ENCODE measurements around the gene TUT1.
"Not testable (repeated sequence)": the region's sequence is repeated elsewhere in the genome, so short reads cannot be mapped to it uniquely, and the experiment has no call there.

The TUT1 gene

DNA sequence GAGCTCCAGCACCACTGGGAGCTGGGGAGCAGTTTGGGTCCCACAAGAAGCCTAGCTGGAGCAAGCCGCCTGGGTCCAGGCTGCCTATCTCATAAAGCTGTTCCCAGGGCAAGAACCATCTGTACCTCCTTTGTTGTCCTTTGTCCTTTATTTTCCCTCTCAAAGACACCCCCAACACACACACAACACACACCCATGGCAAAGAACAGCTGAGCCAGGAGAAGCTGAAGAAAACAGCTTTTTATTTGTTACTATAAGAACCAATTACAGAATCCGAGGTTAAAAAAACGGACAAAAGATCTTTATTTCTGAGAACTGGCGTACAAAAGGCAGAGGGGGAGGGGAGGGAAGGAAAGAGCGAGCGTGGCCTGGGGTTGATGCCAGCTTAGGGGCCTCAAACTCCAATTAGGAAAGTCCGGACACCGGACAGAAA lies 1.7 kb upstream of the TUT1 start:
- H3K27me3 ChIP-seq (ENCODE audit: low read depth, low read length), result no peaks in the 10 kb centered on the region
- H3K4me1 ChIP-seq (ENCODE audit: control insufficient read depth in 1 of 2, insufficient read depth in 2 of 2, low read length in 2 of 2), result peaks cover 14 to 33% of the 10 kb centered on the region in 2 donors
- H3K36me3 ChIP-seq (ENCODE audit: control insufficient read depth in 1 of 2, insufficient read depth in 2 of 2, low read length in 2 of 2), result peaks cover 44 to 57% of the 10 kb centered on the region in 2 donors
- H3K9me3 ChIP-seq (ENCODE audit: control insufficient read depth in 1 of 2, low read length in 2 of 2), result no peaks in the 10 kb centered on the region
- peak overlapping the region in 1 of 2 donors; percentile 99 for H3K4me3 ChIP-seq (ENCODE audit: low read depth in 1 of 2, low read length in 2 of 2)
- peak overlapping the region; percentile 92 for H3K27ac ChIP-seq (ENCODE audit: low read length)

DNA sequence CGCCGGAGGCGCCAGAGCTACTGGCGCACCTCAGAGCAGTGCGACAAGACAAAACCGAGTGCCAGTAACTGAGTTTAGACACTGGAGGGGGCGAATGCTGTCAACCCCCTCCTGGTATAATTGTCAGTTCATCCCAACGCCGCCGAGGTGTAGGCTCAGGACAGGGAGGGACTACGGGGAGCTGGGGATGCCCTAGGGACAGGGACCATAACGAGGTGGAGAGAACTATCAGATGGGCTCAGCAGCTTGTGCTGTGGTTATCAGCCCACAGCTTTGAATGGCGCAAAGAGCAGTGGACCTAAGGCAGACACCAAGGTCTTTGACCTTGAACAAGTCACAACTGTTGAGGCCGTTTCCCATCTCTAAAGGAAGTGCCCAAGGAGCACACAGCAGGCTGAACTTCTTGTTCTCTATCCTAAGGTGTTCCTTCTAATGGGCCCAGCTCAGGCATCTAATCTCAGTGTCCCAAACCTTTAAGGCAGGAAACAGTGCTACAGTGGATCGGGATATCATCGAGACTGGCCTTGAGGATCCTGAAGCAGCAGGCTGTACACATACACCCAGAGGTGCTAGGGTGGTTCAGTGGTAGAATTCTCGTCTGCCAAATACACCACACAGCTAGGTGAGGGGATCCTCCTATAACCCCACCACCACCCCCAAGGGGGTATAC lies 958 bp upstream of the TUT1 start:
- Histone ChIP-seq H3K9me3 (ENCODE audit: control insufficient read depth in 1 of 2, low read length in 2 of 2) (no peaks in the 10 kb centered on the region), H3K36me3 (ENCODE audit: control insufficient read depth in 1 of 2, insufficient read depth in 2 of 2, low read length in 2 of 2) (peaks cover 44 to 57% of the 10 kb centered on the region in 2 donors), H3K27ac (ENCODE audit: low read length) (peak overlapping the region; percentile 92), H3K4me1 (ENCODE audit: control insufficient read depth in 1 of 2, insufficient read depth in 2 of 2, low read length in 2 of 2) (peaks cover 14 to 33% of the 10 kb centered on the region in 2 donors), H3K4me3 (ENCODE audit: low read depth in 1 of 2, low read length in 2 of 2) (peak overlapping the region; percentile 79 to 99), H3K27me3 (ENCODE audit: low read depth, low read length) (no peaks in the 10 kb centered on the region)

DNA sequence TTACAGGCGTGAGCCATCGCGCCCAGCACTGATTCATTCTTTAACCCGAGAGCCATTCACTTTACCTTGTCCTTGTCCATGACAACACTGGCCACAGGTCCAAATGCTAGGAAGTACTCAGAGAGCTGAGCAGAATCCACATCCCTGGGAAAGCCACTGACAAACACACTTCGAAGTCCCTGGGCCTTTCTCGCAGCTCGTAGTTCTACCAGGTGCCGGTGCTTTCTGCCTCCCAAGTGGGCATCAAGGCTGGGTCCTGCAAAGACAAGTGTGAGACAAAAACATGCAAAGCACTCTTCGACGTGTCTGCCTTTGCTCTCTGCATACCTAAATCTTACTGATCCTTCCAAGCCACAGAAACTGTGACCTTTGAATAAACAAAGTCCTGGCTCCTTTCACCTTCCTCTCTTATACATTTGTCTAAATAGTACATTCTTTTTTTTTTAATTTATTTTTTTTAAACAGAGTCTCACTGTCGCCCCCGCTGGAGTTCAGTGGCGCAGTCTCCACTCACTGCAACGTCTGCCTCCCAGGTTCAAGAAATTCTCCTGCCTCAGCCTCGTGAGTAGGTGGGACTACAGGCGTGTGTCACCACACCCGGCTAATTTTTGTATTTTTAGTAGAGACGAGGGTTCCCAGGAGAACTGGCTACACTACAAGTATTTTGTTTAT lies 2.2 kb downstream of the TUT1 start:
- Histone ChIP-seq H3K27me3 (ENCODE audit: low read depth, low read length) (no peaks in the 10 kb centered on the region), H3K4me1 (ENCODE audit: control insufficient read depth in 1 of 2, insufficient read depth in 2 of 2, low read length in 2 of 2) (peaks cover 14 to 33% of the 10 kb centered on the region in 2 donors), H3K36me3 (ENCODE audit: control insufficient read depth in 1 of 2, insufficient read depth in 2 of 2, low read length in 2 of 2) (peaks cover 17 to 35% of the 10 kb centered on the region in 2 donors), H3K27ac (ENCODE audit: low read length) (no peak overlapping the region), H3K9me3 (ENCODE audit: control insufficient read depth in 1 of 2, low read length in 2 of 2) (no peaks in the 10 kb centered on the region), H3K4me3 (ENCODE audit: low read depth in 1 of 2, low read length in 2 of 2) (no peak overlapping the region)

DNA sequence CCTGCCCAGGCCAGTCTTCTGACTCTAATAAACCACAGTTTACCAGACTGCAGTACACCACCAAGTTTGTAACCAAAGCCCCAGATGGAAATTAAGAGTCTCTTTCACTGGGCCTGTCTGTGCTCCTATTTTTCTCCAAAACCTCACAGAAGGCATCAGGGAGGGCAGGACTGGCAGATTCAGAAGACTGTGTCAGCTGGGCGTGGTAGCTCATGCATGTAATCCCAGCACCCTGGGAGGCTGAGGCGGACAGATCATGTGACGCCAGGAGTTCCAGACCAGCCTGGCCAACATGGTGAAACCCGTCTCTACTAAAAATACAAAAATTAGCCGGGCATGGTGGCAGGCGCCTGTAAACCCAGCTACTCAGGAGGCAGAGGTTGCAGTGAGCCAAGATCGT lies 6.0 kb downstream of the TUT1 start:
- peaks cover 0 to 11% of the 10 kb centered on the region in 2 donors for H3K4me1 ChIP-seq (ENCODE audit: control insufficient read depth in 1 of 2, insufficient read depth in 2 of 2, low read length in 2 of 2)
- H3K27ac ChIP-seq (ENCODE audit: low read length); H3K27me3 ChIP-seq (ENCODE audit: low read depth, low read length); H3K4me3 ChIP-seq (ENCODE audit: low read depth in 1 of 2, low read length in 2 of 2); H3K9me3 ChIP-seq (ENCODE audit: control insufficient read depth in 1 of 2, low read length in 2 of 2): not testable (repeated sequence)
- peaks cover 10 to 39% of the 10 kb centered on the region in 2 donors for H3K36me3 ChIP-seq (ENCODE audit: control insufficient read depth in 1 of 2, insufficient read depth in 2 of 2, low read length in 2 of 2)

DNA sequence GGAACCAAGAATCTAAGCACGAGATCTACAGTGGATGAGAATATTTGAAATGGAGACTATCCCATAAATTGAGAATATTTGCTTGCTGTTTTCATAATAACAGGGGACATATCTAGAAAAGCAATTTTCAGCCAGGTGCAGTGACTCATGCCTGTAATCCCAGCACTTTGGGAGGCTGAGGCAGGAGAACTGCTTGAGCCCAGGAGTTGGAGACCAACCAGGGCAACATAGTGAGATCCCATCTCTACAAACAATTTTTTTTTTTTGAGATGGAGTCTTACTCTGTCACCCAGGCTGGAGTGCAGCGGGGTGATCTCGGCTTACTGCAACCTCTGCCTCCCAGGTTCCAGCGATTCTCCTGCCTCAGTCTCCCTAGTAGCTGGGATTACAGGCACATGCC lies 9.6 kb downstream of the TUT1 start:
- not testable (repeated sequence) for H3K4me1 ChIP-seq (ENCODE audit: control insufficient read depth in 1 of 2, insufficient read depth in 2 of 2, low read length in 2 of 2); H3K27ac ChIP-seq (ENCODE audit: low read length); H3K9me3 ChIP-seq (ENCODE audit: control insufficient read depth in 1 of 2, low read length in 2 of 2); H3K27me3 ChIP-seq (ENCODE audit: low read depth, low read length); H3K4me3 ChIP-seq (ENCODE audit: low read depth in 1 of 2, low read length in 2 of 2)
- H3K36me3 ChIP-seq (ENCODE audit: control insufficient read depth in 1 of 2, insufficient read depth in 2 of 2, low read length in 2 of 2), result peaks cover under 1 to 47% of the 10 kb centered on the region in 2 donors

DNA sequence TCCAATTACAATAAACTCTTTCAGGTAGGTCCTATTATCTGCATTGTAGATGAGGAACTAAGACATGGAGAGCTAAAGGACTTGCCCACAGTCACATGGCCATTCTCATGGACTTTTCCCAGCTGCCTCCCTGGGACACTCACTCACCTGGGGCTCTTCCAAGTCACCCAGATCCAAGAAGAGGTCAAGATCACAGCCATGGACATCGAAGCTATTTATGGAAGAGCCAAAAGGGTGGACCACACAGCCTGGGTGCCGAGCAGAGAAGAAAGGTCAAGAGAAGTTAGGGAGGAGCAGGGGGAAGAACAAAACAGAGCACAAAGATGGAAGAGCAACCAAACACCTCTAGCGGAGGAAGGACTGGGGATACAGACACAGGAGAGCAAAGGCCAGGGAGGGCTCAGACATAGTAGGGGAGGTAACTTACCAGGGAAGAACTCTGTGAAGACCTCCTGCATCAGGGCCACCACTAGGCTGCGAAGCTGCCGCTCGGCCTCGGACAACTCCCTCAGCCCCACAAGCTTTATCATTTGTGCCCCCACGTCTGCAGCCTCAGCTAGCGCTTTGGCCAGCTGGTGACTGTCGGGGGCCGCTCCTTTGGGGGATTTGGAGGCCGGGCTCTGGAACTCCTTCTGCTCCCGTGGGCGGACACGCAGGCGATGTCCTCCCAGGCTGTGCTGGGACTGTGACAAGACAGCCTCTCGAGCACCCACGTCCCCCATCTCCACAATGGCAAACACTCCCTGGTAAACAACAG lies 10.2 kb downstream of the TUT1 start:
- no peak overlapping the region for H3K27ac ChIP-seq (ENCODE audit: low read length)
- peaks cover 0 to under 1% of the 10 kb centered on the region in 2 donors for H3K4me1 ChIP-seq (ENCODE audit: control insufficient read depth in 1 of 2, insufficient read depth in 2 of 2, low read length in 2 of 2)
- no peak overlapping the region for H3K4me3 ChIP-seq (ENCODE audit: low read depth in 1 of 2, low read length in 2 of 2)
- H3K36me3 ChIP-seq (ENCODE audit: control insufficient read depth in 1 of 2, insufficient read depth in 2 of 2, low read length in 2 of 2), result peaks cover 7 to 48% of the 10 kb centered on the region in 2 donors
- no peaks in the 10 kb centered on the region for H3K27me3 ChIP-seq (ENCODE audit: low read depth, low read length)
- H3K9me3 ChIP-seq (ENCODE audit: control insufficient read depth in 1 of 2, low read length in 2 of 2), result no peaks in the 10 kb centered on the region

DNA sequence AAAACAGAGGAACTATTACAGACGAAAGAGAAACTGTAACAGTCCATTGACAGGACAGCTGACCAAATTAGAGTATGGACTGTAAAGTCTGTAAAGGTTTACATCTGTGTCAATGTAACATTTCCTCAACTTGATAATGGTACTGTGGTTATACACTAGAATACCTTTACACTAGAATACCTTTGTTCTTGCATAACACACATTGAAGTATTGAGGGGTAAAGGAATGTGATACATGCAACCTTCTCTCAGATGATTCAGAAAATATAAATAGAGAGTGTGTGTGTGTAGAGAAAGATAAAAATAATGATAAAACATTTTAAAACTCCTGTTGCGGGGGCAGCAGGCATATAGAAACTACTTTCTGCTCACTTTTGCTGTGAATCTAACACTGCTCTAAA lies 12.1 kb downstream of the TUT1 start:
- Histone ChIP-seq H3K36me3 (ENCODE audit: control insufficient read depth in 1 of 2, insufficient read depth in 2 of 2, low read length in 2 of 2) (peaks cover 9 to 48% of the 10 kb centered on the region in 2 donors), H3K4me1 (ENCODE audit: control insufficient read depth in 1 of 2, insufficient read depth in 2 of 2, low read length in 2 of 2) (peaks cover 0 to 19% of the 10 kb centered on the region in 2 donors), H3K27me3 (ENCODE audit: low read depth, low read length) (no peaks in the 10 kb centered on the region), H3K4me3 (ENCODE audit: low read depth in 1 of 2, low read length in 2 of 2) (no peak overlapping the region), H3K9me3 (ENCODE audit: control insufficient read depth in 1 of 2, low read length in 2 of 2) (no peaks in the 10 kb centered on the region), H3K27ac (ENCODE audit: low read length) (no peak overlapping the region)

DNA sequence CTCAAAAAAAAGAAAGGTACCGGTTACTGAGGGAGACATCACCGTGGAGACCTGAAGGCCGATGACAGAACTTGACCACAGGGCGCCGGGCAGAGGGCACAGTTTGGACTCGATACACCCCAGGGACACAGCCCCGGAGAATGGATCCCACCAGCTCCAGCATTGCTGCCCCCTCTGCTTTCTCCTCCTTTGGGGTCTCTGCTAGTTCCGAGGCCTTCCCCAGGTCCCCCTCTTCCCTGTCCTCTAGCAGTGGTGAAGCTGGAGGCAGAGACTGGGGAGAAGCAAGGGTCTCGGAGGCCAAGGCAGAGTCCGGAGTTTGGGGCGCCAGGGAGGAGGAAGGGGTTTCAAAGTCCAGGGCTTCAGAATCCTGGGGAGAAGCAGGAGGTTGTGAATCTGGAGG lies 12.8 kb downstream of the TUT1 start:
- no peak overlapping the region for H3K4me3 ChIP-seq (ENCODE audit: low read depth in 1 of 2, low read length in 2 of 2)
- no peak overlapping the region for H3K27ac ChIP-seq (ENCODE audit: low read length)
- no peaks in the 10 kb centered on the region for H3K9me3 ChIP-seq (ENCODE audit: control insufficient read depth in 1 of 2, low read length in 2 of 2)
- peaks cover 0 to 19% of the 10 kb centered on the region in 2 donors for H3K4me1 ChIP-seq (ENCODE audit: control insufficient read depth in 1 of 2, insufficient read depth in 2 of 2, low read length in 2 of 2)
- H3K27me3 ChIP-seq (ENCODE audit: low read depth, low read length), result no peaks in the 10 kb centered on the region
- H3K36me3 ChIP-seq (ENCODE audit: control insufficient read depth in 1 of 2, insufficient read depth in 2 of 2, low read length in 2 of 2), result peaks cover 9 to 49% of the 10 kb centered on the region in 2 donors

DNA sequence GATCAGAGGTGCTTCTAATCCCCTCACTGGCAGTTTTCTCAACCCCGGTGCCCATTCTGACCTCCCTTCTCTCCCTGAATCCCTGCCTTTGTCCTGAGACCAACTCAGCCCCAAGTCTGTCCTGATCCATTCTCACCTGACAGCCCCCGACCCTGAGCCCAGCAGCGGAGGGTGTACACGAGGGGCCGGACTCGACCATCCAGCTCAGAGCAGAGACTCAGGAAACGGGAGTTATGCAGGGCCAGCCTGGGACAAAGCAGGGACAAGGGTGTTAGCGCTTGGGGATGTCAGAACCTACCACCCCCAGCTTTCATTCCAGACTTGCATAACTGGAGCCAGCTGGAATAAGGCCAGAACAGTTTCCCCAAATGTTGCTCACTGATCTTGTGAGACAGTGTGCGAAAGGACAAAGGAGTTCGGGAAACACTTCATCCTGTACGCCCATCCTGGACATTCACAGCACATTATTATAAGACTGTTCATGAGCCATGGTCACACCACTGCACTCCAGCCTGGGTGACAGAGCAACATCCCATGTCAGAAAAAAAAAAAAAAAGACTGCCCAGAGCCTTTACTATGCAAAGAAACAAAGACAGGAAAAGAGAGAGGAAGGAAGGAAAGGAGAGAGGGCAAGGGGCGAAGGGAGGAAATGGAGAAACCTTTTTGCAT lies 14.1 kb downstream of the TUT1 start:
- Histone ChIP-seq H3K36me3 (ENCODE audit: control insufficient read depth in 1 of 2, insufficient read depth in 2 of 2, low read length in 2 of 2) (peaks cover 9 to 50% of the 10 kb centered on the region in 2 donors), H3K9me3 (ENCODE audit: control insufficient read depth in 1 of 2, low read length in 2 of 2) (no peaks in the 10 kb centered on the region), H3K27ac (ENCODE audit: low read length) (peak overlapping the region; percentile 64), H3K27me3 (ENCODE audit: low read depth, low read length) (no peaks in the 10 kb centered on the region), H3K4me1 (ENCODE audit: control insufficient read depth in 1 of 2, insufficient read depth in 2 of 2, low read length in 2 of 2) (peaks cover 0 to 27% of the 10 kb centered on the region in 2 donors), H3K4me3 (ENCODE audit: low read depth in 1 of 2, low read length in 2 of 2) (no peak overlapping the region)

DNA sequence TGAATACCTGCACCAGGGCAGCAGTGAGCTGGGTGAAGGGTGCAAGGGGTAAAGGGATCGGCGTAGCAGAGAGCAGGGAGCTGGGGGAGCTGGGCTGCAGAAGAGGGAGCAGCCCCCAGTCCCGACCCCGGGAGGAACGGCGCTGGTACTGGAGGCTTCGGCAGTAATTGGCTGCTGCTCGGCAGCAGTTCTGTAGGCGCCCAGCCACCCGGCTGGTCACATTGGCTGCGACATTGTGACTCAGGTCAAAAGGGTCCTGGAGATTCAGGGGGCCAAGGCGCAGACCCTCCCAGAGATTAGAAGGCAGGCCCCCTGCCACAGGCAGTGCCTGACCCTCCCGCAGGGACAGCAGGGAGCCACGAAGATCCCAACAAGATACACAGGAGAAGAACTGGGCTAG lies 15.5 kb downstream of the TUT1 start:
- H3K27ac ChIP-seq (ENCODE audit: low read length), result no peak overlapping the region
- peaks cover 19 to 54% of the 10 kb centered on the region in 2 donors for H3K36me3 ChIP-seq (ENCODE audit: control insufficient read depth in 1 of 2, insufficient read depth in 2 of 2, low read length in 2 of 2)
- no peaks in the 10 kb centered on the region for H3K9me3 ChIP-seq (ENCODE audit: control insufficient read depth in 1 of 2, low read length in 2 of 2)
- no peaks in the 10 kb centered on the region for H3K27me3 ChIP-seq (ENCODE audit: low read depth, low read length)
- H3K4me3 ChIP-seq (ENCODE audit: low read depth in 1 of 2, low read length in 2 of 2), result no peak overlapping the region
- peaks cover 3 to 30% of the 10 kb centered on the region in 2 donors for H3K4me1 ChIP-seq (ENCODE audit: control insufficient read depth in 1 of 2, insufficient read depth in 2 of 2, low read length in 2 of 2)

DNA sequence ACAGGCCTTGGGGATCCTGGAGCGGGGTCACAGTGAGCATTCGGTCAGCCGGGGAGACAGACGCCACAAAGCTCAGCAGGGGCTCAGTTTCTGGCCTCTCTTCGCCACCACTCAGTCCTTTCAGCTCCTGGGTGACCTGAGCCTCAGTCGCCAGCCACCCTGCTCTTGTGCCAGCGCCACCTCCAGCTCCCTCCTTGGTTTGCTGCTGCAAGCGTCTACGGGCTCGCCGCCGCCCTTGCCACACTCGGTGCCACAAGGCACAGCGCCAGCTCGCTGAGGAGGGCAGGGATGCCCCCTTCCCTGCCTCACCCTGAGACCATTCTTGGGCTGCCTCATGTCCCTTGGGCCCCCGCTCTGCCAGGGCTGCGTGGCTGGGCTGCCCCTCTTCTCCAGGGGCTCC lies 16.2 kb downstream of the TUT1 start:
- peak overlapping the region; percentile 96 for H3K27ac ChIP-seq (ENCODE audit: low read length)
- peaks cover 24 to 57% of the 10 kb centered on the region in 2 donors for H3K36me3 ChIP-seq (ENCODE audit: control insufficient read depth in 1 of 2, insufficient read depth in 2 of 2, low read length in 2 of 2)
- H3K27me3 ChIP-seq (ENCODE audit: low read depth, low read length), result no peaks in the 10 kb centered on the region
- H3K9me3 ChIP-seq (ENCODE audit: control insufficient read depth in 1 of 2, low read length in 2 of 2), result no peaks in the 10 kb centered on the region
- H3K4me3 ChIP-seq (ENCODE audit: low read depth in 1 of 2, low read length in 2 of 2), result peak overlapping the region; percentile 95
- peaks cover 3 to 30% of the 10 kb centered on the region in 2 donors for H3K4me1 ChIP-seq (ENCODE audit: control insufficient read depth in 1 of 2, insufficient read depth in 2 of 2, low read length in 2 of 2)
